Endothelial cell of umbilical vein (primary cell): Measurements from ENCODE around the gene TMEM33. TPM values are rescaled to one million over a fixed set of nuclear protein-coding genes. Genes with fewer than 3 reads are reported as not detected.
"Not testable (repeated sequence)": the region's sequence is repeated elsewhere in the genome, so short reads cannot be mapped to it uniquely, and the experiment has no call there.

Experiments used
- BruUV-seq: library from RNA; stranded (reverse); fragments of 400-500 nt; replicated peaks from 2 replicates; lab custom pipeline; 2021; lab: Mats Ljungman, UMichigan
- CTCF ChIA-PET: fragments of 300-600, 350-600 bp; sonication (Branson Sonifier 250); formaldehyde crosslinking; loops from one replicate; lab custom pipeline; 2021; ENCODE audit warnings: antibody characterized with exemption, inconsistent platforms; lab: Charles Lee
- POLR2A ChIA-PET: fragments of 300-600, 350-600 bp; sonication (Branson Sonifier 250); formaldehyde crosslinking; loops from one replicate; lab custom pipeline; 2021; ENCODE audit warnings: antibody characterized with exemption, inconsistent platforms; lab: Charles Lee
- DNase-seq: peaks from one replicate; pipeline ENCODE4 v3.0.0-alpha.2; 2011; ENCODE audit warnings: low read depth, low spot score
- FAIRE-seq: peaks from 2 replicates; lab custom pipeline; 2011; peaks lifted over from hg19 to GRCh38; lab: Jason Lieb, UNC
- H2AFZ ChIP-seq: 2 replicates; pipeline ENCODE4 v1.6.0; 2012; ENCODE audit warnings: low read depth, low read length, control low read depth, inconsistent platforms
- H3K27ac ChIP-seq: 2 replicates; pipeline ENCODE4 v1.5.1; 2011; ENCODE audit warnings: low read depth, mild to moderate bottlenecking, control low read depth, low read length, moderate library complexity; ENCODE audit not compliant: insufficient read depth
- H3K27me3 ChIP-seq, 2 experiments: 2 replicates each; pipeline versions ENCODE4 v1.6.0 to v1.6.1; 2011; ENCODE audit warnings: low read length in 2 of 2, mixed read lengths in 1 of 2; ENCODE audit not compliant: control insufficient read depth in 2 of 2, insufficient read depth in 2 of 2
- H3K36me3 ChIP-seq, 2 experiments: 2 replicates in 1 of 2; 3 replicates in 1 of 2; pipeline ENCODE4 v1.5.1; 2011; ENCODE audit warnings: low read length in 2 of 2, mild to moderate bottlenecking in 1 of 2, moderate library complexity in 1 of 2; ENCODE audit not compliant: control insufficient read depth in 2 of 2, insufficient read depth in 2 of 2; ENCODE audit errors: extremely low read depth in 1 of 2
- H3K4me1 ChIP-seq: 3 replicates; pipeline ENCODE4 v1.5.1; 2011; ENCODE audit warnings: mild to moderate bottlenecking, low read length; ENCODE audit not compliant: control insufficient read depth, insufficient read depth; ENCODE audit errors: extremely low read depth
- H3K4me2 ChIP-seq: 2 replicates; pipeline ENCODE4 v1.6.1; 2011; ENCODE audit warnings: low read length, control low read depth, mixed read lengths; ENCODE audit not compliant: insufficient read depth
- H3K4me3 ChIP-seq, 3 experiments: fragments of 200-600 bp in 1 of 3; sonication (generic), shearing (Covaris generic) in 1 of 3; replicated peaks in 1 of 3; 2 replicates each; pipeline ENCODE4 v1.5.1; 2011 to 2016; ENCODE audit warnings: control low read depth in 3 of 3, low read length in 3 of 3, mild to moderate bottlenecking in 2 of 3, inconsistent platforms in 1 of 3, low read depth in 1 of 3, moderate library complexity in 1 of 3; ENCODE audit not compliant: insufficient read depth in 1 of 3
- H3K79me2 ChIP-seq: 2 replicates; pipeline ENCODE4 v1.6.0; 2012; ENCODE audit warnings: low read length, inconsistent platforms; ENCODE audit not compliant: control insufficient read depth, insufficient read depth
- H3K9ac ChIP-seq: replicated peaks from 2 replicates; pipeline ENCODE3; 2011; ENCODE audit warnings: low read length, control low read depth; ENCODE audit not compliant: insufficient read depth; ENCODE audit errors: extremely low read depth
- H3K9me1 ChIP-seq: replicated peaks from 3 replicates; pipeline ENCODE4 v1.6.0; 2011; ENCODE audit warnings: mild to moderate bottlenecking, low read length; ENCODE audit not compliant: control insufficient read depth, insufficient read depth; ENCODE audit errors: extremely low read depth
- H3K9me3 ChIP-seq: replicated peaks from 2 replicates; pipeline ENCODE4 v1.5.1; 2012; ENCODE audit warnings: low read length, inconsistent platforms; ENCODE audit not compliant: control insufficient read depth, insufficient read depth
- H4K20me1 ChIP-seq: replicated peaks from 2 replicates; pipeline ENCODE3; 2011; ENCODE audit warnings: mild to moderate bottlenecking, low read length; ENCODE audit not compliant: control insufficient read depth, insufficient read depth; ENCODE audit errors: extremely low read depth
- CTCF ChIP-seq, 2 donors: IDR thresholded peaks; 1 replicate in 1 of 2; 2 replicates in 1 of 2; pipeline ENCODE4 v1.5.1; 2011; ENCODE audit warnings: low read length in 2 of 2, mild to moderate bottlenecking in 2 of 2, moderate library complexity in 2 of 2, control low read depth in 1 of 2, inconsistent platforms in 1 of 2, low read depth in 1 of 2; ENCODE audit not compliant: insufficient read depth in 1 of 2; ENCODE audit errors: extremely low read depth in 1 of 2
- GATA2 ChIP-seq: IDR thresholded peaks from 2 replicates; pipeline ENCODE4 v1.7.0; 2011; ENCODE audit warnings: low read depth, mild to moderate bottlenecking, moderate library complexity, mixed read lengths, low read length; ENCODE audit not compliant: insufficient read length, insufficient read depth
- POLR2A ChIP-seq: IDR thresholded peaks from 2 replicates; pipeline ENCODE4 v1.6.1; 2012; ENCODE audit warnings: low read depth, mild to moderate bottlenecking, control low read depth, low read length
- POLR2AphosphoS5 ChIP-seq: IDR thresholded peaks from 2 replicates; pipeline ENCODE4 v1.6.1; 2012; ENCODE audit warnings: low read depth, mild to moderate bottlenecking, control low read depth, low read length, moderate library complexity; ENCODE audit not compliant: insufficient read depth
- dilution Hi-C: fragments of 300-500 bp; cut with MboI; formaldehyde crosslinking; loops from one replicate; pipeline ENCODE4 v1.15.0; 2019; ENCODE audit warnings: low sequenced_read_pairs; ENCODE audit not compliant: extremely low pct_ligation_motif_present
- intact Hi-C: fragments of 100-400 bp; cut with micrococcal nuclease; formaldehyde crosslinking; loops from one replicate; pipeline ENCODE4 v1.10.0; 2022
- polyA plus RNA-seq, 4 experiments: library from polyadenylated mRNA; depleted of rRNA in 3 of 4; stranded (reverse) in 3 of 4; unstranded in 1 of 4; fragments of >200 nt; gene quantifications; 2 replicates each; pipeline versions ENCODE4 v1.2.1 to v1.2.3, GENCODE V29; 2011 to 2012; ENCODE audit warnings: missing spikeins in 1 of 4
- total RNA-seq: library from RNA; stranded (reverse); gene quantifications from 2 replicates; pipeline ENCODE4 v1.2.3, GENCODE V29; 2021

Gene TMEM33
- total and polyA plus RNA-seq, 2 donors (not counting 3 experiments of a cell fraction or from before 2014, with no cell fraction given) = 52.9 to 60.1 TPM

- no TSS peak for BruUV-seq
- no peaks in the 10 kb centered on the region for H3K36me3 ChIP-seq
- H3K4me2 ChIP-seq = no peak overlapping the region
- no peak overlapping the region for H2AFZ ChIP-seq
- H4K20me1 ChIP-seq = no peaks in the 10 kb centered on the region
- no peak overlapping the region for H3K9ac ChIP-seq
- DNase-seq (no peak), FAIRE-seq (no peak)
- no peaks in the 10 kb centered on the region for H3K4me1 ChIP-seq
- H3K79me2 ChIP-seq = no peaks in the 10 kb centered on the region
- dilution Hi-C loops (no loop called here), intact Hi-C loops (no loop called here)
- H3K27me3 ChIP-seq = peaks cover 10 to 18% of the 10 kb centered on the region in 2 experiments
- ChIA-PET CTCF (interaction anchor here (0.6 to 1.6 kb wide), 2 partner anchors 9 to 195 kb away, joined by 3 to 6 read pairs; no protein-coding TSS in a partner anchor), POLR2A (no interaction called here)
- no peaks in the 10 kb centered on the region for H3K9me3 ChIP-seq
- no peaks in the 10 kb centered on the region for H3K9me1 ChIP-seq
- TF ChIP-seq POLR2A (no peak), GATA2 (no peak), POLR2AphosphoS5 (no peak)
- H3K4me3 ChIP-seq = no peak overlapping the region
- no peak overlapping the region for H3K27ac ChIP-seq
Observed at GRCh38 chr4:41896648-41897047, 38.6 kb upstream of the TMEM33 start.

GRCh38 chr4:41897698-41898097 is 37.5 kb upstream of the TMEM33 start:
- DNase-seq = no peak
- Histone ChIP-seq H3K9me1 (no peaks in the 10 kb centered on the region), H3K4me3 (no peak overlapping the region), H3K79me2 (no peaks in the 10 kb centered on the region), H3K27me3 (peaks cover 10 to 15% of the 10 kb centered on the region in 2 experiments), H3K9ac (no peak overlapping the region), H2AFZ (no peak overlapping the region), H3K4me1 (no peaks in the 10 kb centered on the region), H3K4me2 (no peak overlapping the region), H3K36me3 (no peaks in the 10 kb centered on the region), H3K9me3 (no peaks in the 10 kb centered on the region), H4K20me1 (no peaks in the 10 kb centered on the region), H3K27ac (no peak overlapping the region)
- ChIA-PET CTCF (interaction anchor here (1.6 kb wide), 1 partner anchor 10 kb away, joined by 6 read pairs; no protein-coding TSS in a partner anchor), POLR2A (no interaction called here)
- TF ChIP-seq CTCF (IDR thresholded peaks at IDR 0.05; ENCODE audit: extremely low read depth in 1 of 2, insufficient read depth in 1 of 2, low read depth in 1 of 2, low read length in 2 of 2) = no peak
- BruUV-seq = no TSS peak
- intact Hi-C loops = no loop called here
- dilution Hi-C loops = no loop called here
- no peak for FAIRE-seq

GRCh38 chr4:41909136-41909535 is 26.1 kb upstream of the TMEM33 start:
- H3K4me3 ChIP-seq, H3K9me3 ChIP-seq, dilution Hi-C loops, H3K27ac ChIP-seq, H3K79me2 ChIP-seq, BruUV-seq, POLR2A ChIA-PET, H3K27me3 ChIP-seq, H3K36me3 ChIP-seq, intact Hi-C loops, H3K9ac ChIP-seq, H3K4me1 ChIP-seq, H2AFZ ChIP-seq, H3K4me2 ChIP-seq, H3K9me1 ChIP-seq, FAIRE-seq, DNase-seq, H4K20me1 ChIP-seq: not testable (repeated sequence)
- CTCF ChIA-PET = interaction anchor here (0.6 to 2.0 kb wide), 2 partner anchors 21 to 351 kb away, joined by 3 to 10 read pairs; no protein-coding TSS in a partner anchor
